ENCODE data around the gene PARS2.

The PARS2 gene

GRCh38 chr1:54772951-54773350 is 8.6 kb upstream of the PARS2 start:
- H3K4me3 ChIP-seq (replicated peaks; ENCODE audit: low read depth, low read length): no peak overlapping the region
- no peak for TF ChIP-seq CTCF (IDR thresholded peaks at IDR 0.05; ENCODE audit: low read length, missing control alignments)
- DNase-seq (ENCODE audit: low read depth): no peak

GRCh38 chr1:54768093-54768492 is 3.8 kb upstream of the PARS2 start:
- DNase-seq (ENCODE audit: low read depth): peak; percentile 12
- TF ChIP-seq CTCF (IDR thresholded peaks at IDR 0.05; ENCODE audit: low read length, missing control alignments): no peak
- no peak overlapping the region for H3K4me3 ChIP-seq (replicated peaks; ENCODE audit: low read depth, low read length)

GRCh38 chr1:54767526-54767925 is 3.2 kb upstream of the PARS2 start:
- no peak for TF ChIP-seq CTCF (IDR thresholded peaks at IDR 0.05; ENCODE audit: low read length, missing control alignments)
- DNase-seq (ENCODE audit: low read depth): no peak
- H3K4me3 ChIP-seq (replicated peaks; ENCODE audit: low read depth, low read length): no peak overlapping the region

GRCh38 chr1:54766726-54767125 is 2.4 kb upstream of the PARS2 start:
- no peak for DNase-seq (ENCODE audit: low read depth)
- TF ChIP-seq CTCF (IDR thresholded peaks at IDR 0.05; ENCODE audit: low read length, missing control alignments): no peak
- H3K4me3 ChIP-seq (replicated peaks; ENCODE audit: low read depth, low read length): no peak overlapping the region

- no peak for DNase-seq (ENCODE audit: low read depth)
- TF ChIP-seq CTCF (IDR thresholded peaks at IDR 0.05; ENCODE audit: low read length, missing control alignments): no peak
- H3K4me3 ChIP-seq (replicated peaks; ENCODE audit: low read depth, low read length): peak overlapping the region; percentile 60
Measured at GRCh38 chr1:54764922-54765561, 719 bp upstream of the PARS2 start.

GRCh38 chr1:54763816-54764132 is 549 bp downstream of the PARS2 start:
- no peak for TF ChIP-seq CTCF (IDR thresholded peaks at IDR 0.05; ENCODE audit: low read length, missing control alignments)
- H3K4me3 ChIP-seq (replicated peaks; ENCODE audit: low read depth, low read length): peak overlapping the region; percentile 96
- DNase-seq (ENCODE audit: low read depth): no peak

GRCh38 chr1:54758678-54759348 is 5.5 kb downstream of the PARS2 start:
- DNase-seq (ENCODE audit: low read depth): no peak
- no peak overlapping the region for H3K4me3 ChIP-seq (replicated peaks; ENCODE audit: low read depth, low read length)
- TF ChIP-seq CTCF (IDR thresholded peaks at IDR 0.05; ENCODE audit: low read length, missing control alignments): no peak
